HUES6 (cell line): ENCODE measurements around the gene SLC6A9.

Experiments
- H3K27ac ChIP-seq: 2 replicates; pipeline ENCODE4 v1.7.0; 2013; ENCODE audit warnings: low read depth, mild to moderate bottlenecking, low read length, inconsistent platforms
- H3K27me3 ChIP-seq: 2 replicates; pipeline ENCODE4 v1.6.1; 2013; ENCODE audit warnings: low read length; ENCODE audit not compliant: control insufficient read depth, insufficient read depth
- H3K36me3 ChIP-seq: 2 replicates; pipeline ENCODE4 v1.6.1; 2013; ENCODE audit warnings: low read length; ENCODE audit not compliant: control insufficient read depth, insufficient read depth
- H3K4me1 ChIP-seq: 2 replicates; pipeline ENCODE4 v1.6.1; 2013; ENCODE audit warnings: low read length; ENCODE audit not compliant: control insufficient read depth, insufficient read depth
- H3K4me3 ChIP-seq: 2 replicates; pipeline ENCODE4 v1.5.1; 2013; ENCODE audit warnings: low read depth, low read length
- H3K9ac ChIP-seq: one replicate; pipeline ENCODE4 v1.6.1; 2013; ENCODE audit warnings: mild to moderate bottlenecking, low read length
- H3K9me3 ChIP-seq: 2 replicates; pipeline ENCODE4 v1.6.1; 2013; ENCODE audit warnings: low read depth, low read length; ENCODE audit not compliant: control insufficient read depth, insufficient read depth

Gene SLC6A9

GRCh38 chr1:43974443-43975248, 56.6 kb downstream of the SLC6A9 start, which contains the start of gene ATP6V0B:
TSS of gene ATP6V0B (plus strand) at chr1:43974960. CDS start at chr1:43975041, 81 bp downstream.
- Histone ChIP-seq H3K27ac (peak within 1 kb of the TSS; percentile 73; the same call in 1 of the 2 replicates), H3K4me1 (peaks cover 18% of the 10 kb centered on the region; the same call in 1 of the 2 replicates), H3K4me3 (peak within 1 kb of the TSS; percentile 82), H3K36me3 (peaks cover 42% of the 10 kb centered on the region), H3K9ac (peak within 1 kb of the TSS; percentile 91), H3K9me3 (no peaks in the 10 kb centered on the region), H3K27me3 (no peaks in the 10 kb centered on the region)

DNA sequence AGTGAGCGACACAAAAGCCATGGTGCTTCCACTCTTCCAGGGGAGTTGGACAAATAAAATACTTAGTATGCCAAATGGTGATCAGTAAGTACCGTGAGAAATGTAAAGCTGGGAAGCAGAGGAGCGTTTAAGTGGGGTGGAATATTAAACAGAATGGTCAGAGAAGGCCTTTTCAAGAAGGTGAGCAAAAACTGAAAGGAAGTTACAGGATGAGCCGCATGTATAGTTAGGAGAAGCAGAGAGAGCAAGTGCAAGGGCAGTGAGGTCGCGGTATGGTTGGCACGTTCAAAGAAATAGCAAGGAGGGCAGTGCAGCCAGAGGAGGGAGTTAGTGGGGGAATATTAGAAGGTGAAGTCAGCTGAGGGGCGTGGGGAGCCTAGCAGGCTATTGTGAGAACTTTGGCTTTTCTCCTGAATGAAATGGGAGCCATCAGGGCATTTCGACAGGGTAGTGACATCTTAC, 57.2 kb downstream of the SLC6A9 start:
- peaks cover 42% of the 10 kb centered on the region for H3K36me3 ChIP-seq
- no peaks in the 10 kb centered on the region for H3K27me3 ChIP-seq
- peak overlapping the region; percentile 91 for H3K9ac ChIP-seq
- H3K4me3 ChIP-seq = peak overlapping the region; percentile 82
- H3K4me1 ChIP-seq = peaks cover 18% of the 10 kb centered on the region; the same call in 1 of the 2 replicates
- no peak overlapping the region for H3K27ac ChIP-seq
- no peaks in the 10 kb centered on the region for H3K9me3 ChIP-seq

DNA sequence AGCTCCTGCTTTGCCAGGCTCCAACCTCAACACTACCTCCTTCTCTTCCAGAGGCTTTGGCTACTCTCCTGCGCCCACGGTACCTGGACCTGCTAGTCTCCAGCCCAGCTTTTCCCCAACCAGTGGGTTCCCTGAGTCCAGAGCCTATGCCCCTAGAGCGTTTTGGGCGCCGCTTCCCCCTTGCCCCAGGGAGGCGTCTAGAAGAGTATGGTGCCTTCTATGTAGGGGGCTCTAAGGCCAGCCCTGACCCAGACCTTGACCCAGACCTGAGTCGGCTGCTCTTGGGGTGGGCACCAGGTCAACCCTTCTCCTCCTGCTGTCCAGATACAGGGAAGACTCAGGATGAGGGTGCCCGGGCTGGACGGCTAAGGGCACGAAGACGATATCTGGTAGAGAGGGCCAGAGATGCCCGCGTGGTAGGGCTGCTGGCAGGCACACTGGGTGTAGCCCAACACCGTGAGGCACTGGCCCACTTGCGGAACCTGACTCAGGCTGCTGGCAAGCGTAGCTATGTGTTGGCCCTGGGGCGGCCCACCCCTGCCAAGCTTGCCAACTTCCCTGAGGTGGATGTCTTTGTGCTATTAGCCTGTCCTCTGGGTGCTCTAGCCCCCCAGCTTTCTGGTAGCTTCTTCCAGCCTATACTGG, 59.8 kb downstream of the SLC6A9 start:
- Histone ChIP-seq H3K9me3 (no peaks in the 10 kb centered on the region), H3K27me3 (no peaks in the 10 kb centered on the region), H3K36me3 (peaks cover 27% of the 10 kb centered on the region), H3K9ac (no peak overlapping the region), H3K4me1 (peaks cover 18% of the 10 kb centered on the region; the same call in 1 of the 2 replicates), H3K4me3 (no peak overlapping the region), H3K27ac (no peak overlapping the region)

- Histone ChIP-seq H3K27me3 (no peaks in the 10 kb centered on the region), H3K4me3 (peak overlapping the region; percentile 92), H3K9me3 (no peaks in the 10 kb centered on the region), H3K9ac (no peak overlapping the region), H3K36me3 (peaks cover 24% of the 10 kb centered on the region), H3K4me1 (peaks cover 17% of the 10 kb centered on the region; the same call in 1 of the 2 replicates), H3K27ac (no peak overlapping the region)
Observed at GRCh38 chr1:43970911-43971310, 60.4 kb downstream of the SLC6A9 start.

DNA sequence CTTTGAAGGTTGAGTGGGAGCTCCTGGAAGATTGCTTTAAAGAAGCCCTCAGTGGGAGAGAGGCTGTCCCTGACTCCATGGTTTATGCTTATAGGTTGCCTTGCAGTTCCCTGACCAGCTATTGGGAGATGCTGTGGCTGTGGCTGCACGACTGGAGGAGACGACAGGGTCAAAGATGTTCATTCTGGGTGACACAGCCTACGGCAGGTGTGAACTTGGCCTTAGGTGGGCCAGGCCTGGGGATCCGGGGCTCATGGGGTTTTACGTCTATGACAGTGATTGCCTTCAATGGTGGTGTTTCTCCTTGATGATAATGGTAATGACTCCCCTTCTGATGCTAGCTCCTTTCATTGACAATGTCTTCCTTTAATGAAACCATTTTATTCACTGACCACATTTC, 60.8 kb downstream of the SLC6A9 start:
- Histone ChIP-seq H3K36me3 (peaks cover 24% of the 10 kb centered on the region), H3K4me3 (peak overlapping the region; percentile 92), H3K9ac (peak overlapping the region; percentile 93), H3K27ac (no peak overlapping the region), H3K4me1 (peaks cover 13% of the 10 kb centered on the region; the same call in 1 of the 2 replicates), H3K27me3 (no peaks in the 10 kb centered on the region), H3K9me3 (no peaks in the 10 kb centered on the region)

DNA sequence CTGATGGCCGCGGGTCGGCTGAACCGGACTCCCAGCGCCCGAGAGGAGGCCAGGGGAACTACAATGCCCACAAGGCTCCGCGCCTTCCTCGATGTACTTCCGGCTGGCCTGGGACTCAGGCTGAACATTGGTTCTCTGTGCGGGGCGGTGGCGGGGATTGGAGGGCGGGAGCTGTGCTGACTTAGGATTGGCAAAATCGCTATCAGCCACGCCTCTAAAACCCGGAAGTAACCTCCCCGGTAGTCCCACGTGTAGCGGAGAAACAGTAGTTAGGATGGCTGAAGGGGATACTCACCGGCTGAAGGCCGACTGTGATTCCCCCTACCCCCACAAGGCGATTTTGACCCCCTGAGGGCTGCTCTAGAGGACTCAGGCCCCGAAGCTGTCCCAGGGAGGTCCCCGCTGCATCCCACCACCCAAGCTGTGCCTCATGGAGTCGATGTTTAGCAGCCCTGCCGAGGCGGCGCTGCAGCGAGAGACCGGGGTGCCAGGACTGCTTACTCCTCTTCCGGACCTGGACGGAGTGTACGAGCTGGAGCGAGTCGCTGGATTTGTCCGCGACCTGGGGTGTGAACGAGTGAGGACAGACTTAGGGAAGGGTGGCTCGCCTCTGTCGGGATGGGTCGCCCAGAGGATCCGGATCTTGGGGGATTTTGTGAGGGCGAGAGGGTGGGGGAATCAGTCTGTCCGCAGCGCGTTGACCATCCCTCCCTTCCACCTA, 61.4 kb downstream of the SLC6A9 start, which contains the start of gene DPH2:
TSS of gene DPH2 (plus strand) at position 265 of the 721 bp plus-strand sequence. CDS start at position 431, 166 bp downstream.
- Histone ChIP-seq H3K36me3 (peaks cover 24% of the 10 kb centered on the region), H3K4me3 (peak within 1 kb of the TSS; percentile 92), H3K27ac (peak within 1 kb of the TSS; percentile 41; the same call in 1 of the 2 replicates), H3K9ac (peak within 1 kb of the TSS; percentile 93), H3K9me3 (no peaks in the 10 kb centered on the region), H3K27me3 (no peaks in the 10 kb centered on the region), H3K4me1 (peaks cover 12% of the 10 kb centered on the region; the same call in 1 of the 2 replicates)

GRCh38 chr1:43969416-43969745, 61.9 kb downstream of the SLC6A9 start:
- no peaks in the 10 kb centered on the region for H3K9me3 ChIP-seq

GRCh38 chr1:43968348-43968948, 62.8 kb downstream of the SLC6A9 start:
- no peak overlapping the region for H3K4me3 ChIP-seq
- H3K36me3 ChIP-seq = peaks cover 24% of the 10 kb centered on the region
- H3K27ac ChIP-seq = no peak overlapping the region
- H3K4me1 ChIP-seq = peaks cover 5% of the 10 kb centered on the region; the same call in 1 of the 2 replicates
- H3K9me3 ChIP-seq = no peaks in the 10 kb centered on the region
- no peak overlapping the region for H3K9ac ChIP-seq
- H3K27me3 ChIP-seq = no peaks in the 10 kb centered on the region

More at GRCh38 chr1:43969416-43969745, 61.9 kb downstream of the SLC6A9 start:
- no peaks in the 10 kb centered on the region for H3K27me3 ChIP-seq
- peaks cover 12% of the 10 kb centered on the region; the same call in 1 of the 2 replicates for H3K4me1 ChIP-seq
- peaks cover 24% of the 10 kb centered on the region for H3K36me3 ChIP-seq
- no peak overlapping the region for H3K9ac ChIP-seq
- H3K4me3 ChIP-seq = peak overlapping the region; percentile 51
- H3K27ac ChIP-seq = no peak overlapping the region

DNA sequence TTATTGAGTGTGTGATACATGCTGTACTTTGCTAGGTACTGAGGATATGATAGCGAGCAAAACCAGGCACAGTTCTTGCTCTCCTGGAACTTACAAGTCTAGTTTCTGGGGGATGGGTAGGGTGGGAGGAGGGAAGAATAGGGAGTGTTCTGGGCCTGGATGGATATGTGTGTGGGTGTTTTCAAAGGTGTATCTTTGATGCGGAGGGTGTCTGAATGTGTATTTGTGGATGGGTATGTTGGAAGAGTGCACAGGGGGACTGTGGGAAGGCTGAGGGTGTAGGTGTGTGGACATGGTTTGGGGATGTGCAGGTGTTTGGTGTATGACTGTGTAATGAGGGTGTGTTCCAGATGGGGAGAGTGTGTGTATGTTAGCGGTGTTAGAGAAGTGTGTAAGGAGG, 65.9 kb downstream of the SLC6A9 start:
- Histone ChIP-seq H3K4me3 (no peak overlapping the region), H3K27ac (no peak overlapping the region), H3K27me3 (no peaks in the 10 kb centered on the region), H3K9ac (no peak overlapping the region), H3K36me3 (peaks cover 11% of the 10 kb centered on the region), H3K9me3 (no peaks in the 10 kb centered on the region), H3K4me1 (no peaks in the 10 kb centered on the region)

- H3K4me3 ChIP-seq = no peak overlapping the region
- H3K9ac ChIP-seq = no peak overlapping the region
- no peak overlapping the region for H3K27ac ChIP-seq
- no peaks in the 10 kb centered on the region for H3K4me1 ChIP-seq
- peaks cover 18% of the 10 kb centered on the region for H3K36me3 ChIP-seq
- no peaks in the 10 kb centered on the region for H3K9me3 ChIP-seq
- no peaks in the 10 kb centered on the region for H3K27me3 ChIP-seq
Observed at GRCh38 chr1:43963890-43964289, 67.4 kb downstream of the SLC6A9 start.
